GM10248 (cell line): ENCODE measurements around the gene CD300LG.
A peak's percentile ranks its signal among the peaks of the same experiment; 100 is the strongest.

ENCODE experiments used
- CTCF ChIA-PET: fragments of 300-600 bp; sonication (Branson Sonifier 250); formaldehyde crosslinking; extraction: SDS; loops from one replicate; lab custom pipeline; 2021; ENCODE audit warnings: antibody characterized with exemption; lab: Yijun Ruan, JAX
- POLR2A ChIA-PET: fragments of 350-650 bp; sonication (Branson Sonifier 250); formaldehyde crosslinking; extraction: SDS; loops from one replicate; lab custom pipeline; 2020; ENCODE audit warnings: antibody characterized with exemption; lab: Yijun Ruan, JAX
- DNase-seq: peaks from one replicate; pipeline ENCODE4 v3.0.0; 2012; ENCODE audit errors: extremely low spot score
- TF ChIP-seq, protein P1 (sequence below): IDR thresholded peaks from 2 replicates; pipeline ENCODE4 v1.5.1; 2012; ENCODE audit warnings: mild to moderate bottlenecking, low read depth; ENCODE audit errors: extremely low read depth, missing control alignments, control extremely low read depth

The CD300LG gene

DNA sequence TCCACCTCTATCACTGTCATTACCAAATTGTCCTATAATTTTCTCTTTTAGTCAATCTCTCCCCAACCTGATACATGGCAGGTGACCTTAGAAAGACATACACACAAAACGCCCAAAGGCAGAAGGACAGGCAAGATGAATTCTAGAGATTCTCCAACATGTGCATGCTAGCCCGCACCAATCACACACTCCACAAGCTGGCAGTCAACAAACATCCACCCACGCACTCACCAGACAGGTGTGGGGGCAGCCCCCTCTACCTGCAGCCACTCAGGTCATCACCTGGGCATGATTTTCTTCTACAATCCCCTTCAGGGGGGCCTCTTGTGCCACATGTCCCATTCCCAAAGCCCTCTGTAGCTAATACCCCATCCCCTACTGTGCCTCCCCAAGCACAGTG is 50.9 kb downstream of the CD300LG start:
- ChIA-PET CTCF (interaction anchor here (1.3 to 5.4 kb wide), 3 partner anchors 12 to 20 kb away, joined by 6 to 34 read pairs (median 7); no protein-coding TSS in a partner anchor), POLR2A (no interaction called here)
- TF ChIP-seq, protein P1, sequence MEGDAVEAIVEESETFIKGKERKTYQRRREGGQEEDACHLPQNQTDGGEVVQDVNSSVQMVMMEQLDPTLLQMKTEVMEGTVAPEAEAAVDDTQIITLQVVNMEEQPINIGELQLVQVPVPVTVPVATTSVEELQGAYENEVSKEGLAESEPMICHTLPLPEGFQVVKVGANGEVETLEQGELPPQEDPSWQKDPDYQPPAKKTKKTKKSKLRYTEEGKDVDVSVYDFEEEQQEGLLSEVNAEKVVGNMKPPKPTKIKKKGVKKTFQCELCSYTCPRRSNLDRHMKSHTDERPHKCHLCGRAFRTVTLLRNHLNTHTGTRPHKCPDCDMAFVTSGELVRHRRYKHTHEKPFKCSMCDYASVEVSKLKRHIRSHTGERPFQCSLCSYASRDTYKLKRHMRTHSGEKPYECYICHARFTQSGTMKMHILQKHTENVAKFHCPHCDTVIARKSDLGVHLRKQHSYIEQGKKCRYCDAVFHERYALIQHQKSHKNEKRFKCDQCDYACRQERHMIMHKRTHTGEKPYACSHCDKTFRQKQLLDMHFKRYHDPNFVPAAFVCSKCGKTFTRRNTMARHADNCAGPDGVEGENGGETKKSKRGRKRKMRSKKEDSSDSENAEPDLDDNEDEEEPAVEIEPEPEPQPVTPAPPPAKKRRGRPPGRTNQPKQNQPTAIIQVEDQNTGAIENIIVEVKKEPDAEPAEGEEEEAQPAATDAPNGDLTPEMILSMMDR = no peak
- DNase-seq = no peak

DNA sequence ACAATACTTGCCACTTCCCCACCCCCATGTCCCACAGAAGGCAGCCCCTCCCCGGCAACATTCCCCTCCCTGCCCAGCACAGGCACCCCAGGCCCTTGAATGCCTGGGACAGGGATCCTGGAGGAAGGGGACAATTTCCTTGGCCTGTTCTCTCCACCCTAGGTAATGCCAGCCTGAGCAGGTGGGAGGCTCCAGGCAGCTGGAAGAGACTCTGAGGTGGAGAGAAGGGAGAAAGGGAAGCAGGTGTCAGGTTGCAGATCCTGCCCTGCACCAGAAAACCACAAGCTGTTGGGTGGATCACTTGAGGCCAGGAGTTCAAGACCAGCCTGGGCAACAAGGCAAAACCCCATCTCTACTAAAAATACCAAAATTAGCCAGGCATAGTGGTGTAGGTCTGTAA is 51.5 kb downstream of the CD300LG start:
- CTCF ChIA-PET = interaction anchor here (1.1 to 5.4 kb wide), 4 partner anchors 12 to 52 kb away, joined by 3 to 34 read pairs (median 10); no protein-coding TSS in a partner anchor
- POLR2A ChIA-PET = no interaction called here
- DNase-seq = no peak
- TF ChIP-seq, protein P1 = no peak

DNA sequence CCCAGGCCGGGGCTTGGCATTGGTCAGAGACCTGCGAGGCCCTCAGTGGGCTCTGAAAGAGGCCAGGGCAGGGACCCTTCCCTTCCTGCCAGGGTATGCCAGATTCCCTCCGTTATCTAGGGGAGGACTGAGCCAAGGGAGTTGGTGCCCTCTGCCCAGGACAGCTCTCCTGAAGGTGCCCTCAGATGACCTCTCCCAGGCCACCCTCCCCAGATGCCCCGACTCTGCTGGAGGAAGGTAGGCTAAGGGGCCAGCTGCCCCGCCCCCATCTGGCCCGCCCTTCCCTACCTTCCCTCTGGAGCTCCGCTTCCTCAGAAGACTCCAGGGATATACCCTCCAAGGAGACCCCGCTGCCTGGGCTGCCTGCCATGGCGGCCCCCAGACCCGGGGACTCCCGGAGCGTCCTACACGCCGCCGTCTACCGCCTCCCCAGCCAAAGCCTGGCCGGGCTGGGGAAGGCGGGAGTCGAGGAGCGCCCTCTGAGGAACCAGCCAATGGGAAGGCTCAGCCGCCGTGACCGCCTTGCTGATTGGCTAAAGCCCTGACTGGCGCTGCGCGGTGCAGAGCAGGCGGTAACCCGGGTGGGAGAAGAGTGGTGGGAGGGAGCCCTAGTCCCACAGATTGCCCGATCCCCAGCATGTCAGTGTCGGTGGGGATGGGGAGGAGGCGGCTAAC is 53.3 kb downstream of the CD300LG start:
- peak; percentile 88 for DNase-seq
- TF ChIP-seq, protein P1 = no peak
- CTCF ChIA-PET = interaction anchor here (2.2 to 5.4 kb wide), 3 partner anchors 10 to 22 kb away, joined by 7 to 34 read pairs (median 14); no protein-coding TSS in a partner anchor
- POLR2A ChIA-PET = interaction anchor here (0.6 kb wide), 1 partner anchor 92 kb away, joined by 4 read pairs; no protein-coding TSS in a partner anchor

DNA sequence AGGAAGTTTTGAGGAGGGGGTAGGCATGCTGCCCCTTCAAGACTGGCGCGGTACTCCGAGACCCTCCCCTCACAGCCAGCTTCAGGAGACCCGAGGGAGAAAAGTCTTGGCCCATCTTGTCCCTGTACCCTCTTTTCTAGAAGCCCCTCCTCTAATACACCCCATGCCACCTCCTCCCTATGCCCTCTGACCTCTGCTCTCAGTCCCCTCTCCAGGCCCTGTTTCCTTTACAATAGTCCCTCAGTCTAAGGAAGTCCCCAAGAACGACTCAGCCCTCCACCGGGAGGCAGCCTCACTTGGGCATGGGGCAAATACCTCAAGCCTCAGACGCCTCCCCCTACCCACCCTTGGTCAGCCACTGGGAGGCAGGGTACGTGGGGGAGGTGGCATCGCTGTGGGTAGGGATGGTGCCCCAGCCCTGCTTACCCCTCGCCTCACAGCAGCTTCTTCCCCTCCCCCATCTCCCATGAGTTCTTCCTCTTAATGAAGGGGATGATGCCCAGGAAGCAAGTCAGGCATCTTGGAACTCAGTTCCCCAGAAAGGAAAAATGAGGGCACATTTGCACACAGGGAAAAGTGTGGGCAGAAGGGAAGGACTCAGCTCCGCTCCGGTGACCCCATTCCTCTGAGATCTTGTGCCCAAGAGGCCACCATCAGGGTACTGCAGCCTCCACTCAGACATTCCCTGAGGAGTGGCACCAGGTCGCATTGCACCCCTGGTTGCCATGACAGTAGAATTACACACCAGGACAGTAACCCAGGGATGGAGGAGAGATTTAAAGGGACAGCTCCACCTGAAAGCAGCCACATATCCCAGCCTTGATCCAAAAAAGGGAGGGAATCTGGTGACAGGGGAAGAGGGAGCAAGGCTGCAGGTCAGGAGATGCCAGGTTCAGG is 54.1 kb downstream of the CD300LG start:
- ChIA-PET POLR2A (interaction anchor here (0.6 kb wide), 1 partner anchor 91 kb away, joined by 4 read pairs; no protein-coding TSS in a partner anchor), CTCF (interaction anchor here (1.7 to 5.4 kb wide), 4 partner anchors 9 to 43 kb away, joined by 5 to 34 read pairs (median 10); no protein-coding TSS in a partner anchor)
- TF ChIP-seq, protein P1 = no peak

DNA sequence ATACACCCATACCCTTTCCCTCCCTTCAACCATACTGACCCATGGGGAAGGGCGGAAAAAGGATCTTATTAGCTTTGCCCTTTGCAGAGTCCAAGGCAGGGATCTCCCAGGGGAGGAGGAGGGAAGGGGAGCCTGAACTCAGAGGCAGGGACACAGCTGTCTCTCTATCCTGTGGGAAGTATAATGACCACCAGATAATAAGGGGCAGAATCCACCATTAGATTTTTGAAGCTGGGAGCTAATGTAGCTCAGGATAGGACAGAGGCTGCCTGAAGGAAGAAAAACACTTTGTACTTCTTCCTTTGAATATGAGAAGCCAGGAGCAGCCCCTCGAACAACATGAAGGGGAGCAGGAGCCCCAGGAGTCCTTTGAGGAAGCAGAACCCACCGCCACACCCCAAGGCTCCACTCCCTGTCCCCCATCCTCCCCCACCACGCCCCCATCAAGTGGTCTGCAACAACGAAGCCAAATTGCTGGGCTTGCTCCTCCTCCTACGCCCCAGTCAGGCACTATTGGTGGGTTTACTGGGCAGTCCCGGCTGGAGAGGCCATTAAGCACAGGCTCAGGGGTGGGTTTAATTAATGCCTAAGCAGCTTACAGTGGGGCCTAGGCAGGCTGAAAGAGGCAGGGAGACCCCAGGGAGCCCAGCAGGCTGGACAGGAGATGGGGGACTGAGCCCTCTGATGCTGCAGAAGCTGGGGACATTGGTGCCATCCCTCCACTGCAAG is 55.0 kb downstream of the CD300LG start:
- ChIA-PET POLR2A (no interaction called here), CTCF (interaction anchor here (1.7 to 5.4 kb wide), 4 partner anchors 8 to 42 kb away, joined by 5 to 34 read pairs (median 10); no protein-coding TSS in a partner anchor)
- no peak for DNase-seq
- TF ChIP-seq, protein P1 = no peak

More for the DNA sequence above, 54.1 kb downstream of the CD300LG start:
- no peak for DNase-seq
